K562 (cell line): Measurements from ENCODE around the gene HYOU1. TPM values are rescaled to one million over a fixed set of nuclear protein-coding genes. Genes with fewer than 3 reads are reported as not detected.

ENCODE experiments used
- ARNT ChIP-seq, 2 experiments: fragments of 450-650 bp; IDR thresholded peaks; 2 replicates each; pipeline ENCODE4 v1.6.1; 2016; ENCODE audit warnings: mild to moderate bottlenecking in 1 of 2
- BCL6 ChIP-seq: fragments of 250-450 bp; sonication (Bioruptor Pico); IDR thresholded peaks from 2 replicates; pipeline ENCODE4 v1.4.0; 2020
- BMI1 ChIP-seq: fragments of 150-350 bp; IDR thresholded peaks from 2 replicates; pipeline ENCODE4 v1.6.1; 2014; ENCODE audit warnings: low read length
- CHD2 ChIP-seq: IDR thresholded peaks from 2 replicates; pipeline ENCODE4 v1.6.1; 2011; ENCODE audit warnings: low read depth, low read length
- CREM ChIP-seq: IDR thresholded peaks from 2 replicates; pipeline ENCODE4 v1.6.1; 2014; ENCODE audit warnings: antibody characterized with exemption, low read depth
- EP400 ChIP-seq: fragments of 450-650 bp; IDR thresholded peaks from 2 replicates; pipeline ENCODE4 v1.6.1; 2017; ENCODE audit warnings: antibody characterized with exemption, mild to moderate bottlenecking, moderate library complexity
- ESRRA ChIP-seq: fragments of 450-650 bp; IDR thresholded peaks from 2 replicates; pipeline ENCODE4 v1.6.1; 2014; ENCODE audit warnings: low read depth, mild to moderate bottlenecking, moderate library complexity, borderline replicate concordance
- FOXM1 ChIP-seq, 2 experiments: fragments of 450-650 bp in 1 of 2; sonication (generic) in 1 of 2; formaldehyde crosslinking in 1 of 2; IDR thresholded peaks; 2 replicates each; pipeline versions ENCODE4 v1.6.1 to v1.9.0; 2017 to 2022; ENCODE audit warnings: low read depth in 2 of 2, mild to moderate bottlenecking in 2 of 2, missing genetic modification reagents in 1 of 2, moderate library complexity in 1 of 2
- GTF2A2 ChIP-seq: IDR thresholded peaks from 2 replicates; pipeline ENCODE4 v1.6.1; 2016; ENCODE audit warnings: mild to moderate bottlenecking, missing genetic modification characterization, missing compliant biosample characterization
- ID3 ChIP-seq, 2 experiments: fragments of 250-450 bp in 1 of 2; fragments of 450-650 bp in 1 of 2; sonication (Bioruptor Pico) in 1 of 2; IDR thresholded peaks; 2 replicates each; pipeline versions ENCODE4 v1.6.1 to v1.8.0; 2016 to 2021; ENCODE audit warnings: mild to moderate bottlenecking in 2 of 2, moderate library complexity in 2 of 2, missing compliant biosample characterization in 1 of 2, missing genetic modification characterization in 1 of 2
- MAFF ChIP-seq: IDR thresholded peaks from 2 replicates; pipeline ENCODE4 v1.6.1; 2012; ENCODE audit warnings: low read length, improper control_type of control experiment
- MAFK ChIP-seq: IDR thresholded peaks from 2 replicates; pipeline ENCODE4 v1.6.1; 2011; ENCODE audit warnings: low read length, improper control_type of control experiment
- MEIS2 ChIP-seq: fragments of 450-650 bp; IDR thresholded peaks from 2 replicates; pipeline ENCODE4 v1.6.1; 2014; ENCODE audit warnings: mild to moderate bottlenecking; ENCODE audit not compliant: partially characterized antibody
- NCOA1 ChIP-seq: fragments of 450-650 bp; IDR thresholded peaks from 2 replicates; pipeline ENCODE4 v1.6.1; 2016; ENCODE audit warnings: low read depth
- NFRKB ChIP-seq: fragments of 450-650 bp; IDR thresholded peaks from 2 replicates; pipeline ENCODE4 v1.6.1; 2016; ENCODE audit warnings: low read depth
- PYGO2 ChIP-seq: fragments of 450-650 bp; IDR thresholded peaks from 2 replicates; pipeline ENCODE4 v1.6.1; 2016; ENCODE audit warnings: mild to moderate bottlenecking, missing genetic modification characterization, moderate library complexity, missing compliant biosample characterization
- SAFB ChIP-seq: fragments of 200-400 bp; formaldehyde crosslinking; IDR thresholded peaks from 2 replicates; pipeline ENCODE4 v1.6.1; 2017; ENCODE audit warnings: low read depth, low read length, borderline replicate concordance
- SOX6 ChIP-seq: fragments of 450-650 bp; IDR thresholded peaks from 2 replicates; pipeline ENCODE4 v1.6.1; 2014; ENCODE audit warnings: mild to moderate bottlenecking
- STAT6 ChIP-seq: sonication (generic); formaldehyde crosslinking; IDR thresholded peaks from 2 replicates; pipeline ENCODE4 v1.8.1; 2023; ENCODE audit warnings: mild to moderate bottlenecking, missing genetic modification reagents
- ZBTB1 ChIP-seq: sonication (generic); formaldehyde crosslinking; IDR thresholded peaks from 2 replicates; pipeline ENCODE4 v1.8.1; 2023; ENCODE audit warnings: missing genetic modification reagents, low read depth, mild to moderate bottlenecking, borderline replicate concordance
- ZFX ChIP-seq: sonication (generic); formaldehyde crosslinking; IDR thresholded peaks from 2 replicates; pipeline ENCODE4 v1.8.0; 2022; ENCODE audit warnings: mild to moderate bottlenecking, missing genetic modification reagents, moderate library complexity
- ZNF518B ChIP-seq: fragments of 250-450 bp; sonication (Bioruptor Pico); IDR thresholded peaks from 2 replicates; pipeline ENCODE4 v1.5.0; 2021; ENCODE audit warnings: mild to moderate bottlenecking, moderate library complexity
- polyA plus RNA-seq, 8 experiments: library from polyadenylated mRNA; depleted of rRNA in 4 of 8; stranded (reverse) in 5 of 8; unstranded in 3 of 8; fragments of >200 nt; fragmentation: Nextera tagmentation in 2 of 8; fragmentation: Illumina TruSeq in 1 of 8; extraction: Ambion mirVana in 2 of 8; extraction: Trizol in 1 of 8; gene quantifications; 2 replicates each; pipeline versions ENCODE4 v1.2.1 to v1.2.3, GENCODE V29; 2011 to 2014; ENCODE audit warnings: inconsistent platforms in 1 of 8, missing spikeins in 1 of 8
- total RNA-seq, 7 experiments: library from RNA; depleted of rRNA in 6 of 7; stranded (reverse); fragments of >200 nt in 6 of 7; fragmentation: Illumina TruSeq in 2 of 7; extraction: Trizol in 2 of 7; gene quantifications; 2 replicates each; pipeline versions ENCODE4 v1.2.1 to v1.2.3, GENCODE V29; 2011 to 2021; ENCODE audit warnings: low replicate concordance in 1 of 7

Gene HYOU1
- total and polyA plus RNA-seq, 9 of the 15 experiments (the other 6 are each of a cell fraction or from before 2014, with no cell fraction given) = 19.5 to 197 (median 128) TPM

- TF ChIP-seq STAT6 (CRISPR knock-in tag) (peak; percentile 97; the same call in 1 of the 2 replicates), SOX6 (peak; percentile 39), ESRRA (peak; percentile 97; the same call in 1 of the 2 replicates), GTF2A2 (peak; percentile 97), BCL6 (CRISPR knock-in tag) (no peak), ZFX (peak; percentile 97), PYGO2 (tag) (no peak), ARNT (IDR thresholded peaks at IDR 0.05) (0 out of 4 replicates have a peak, but pooled peaks of 1 of the 2 experiments have one; percentile 40), BMI1 (no peak), NCOA1 (no peak), FOXM1 (IDR thresholded peaks at IDR 0.05; ENCODE audit: low read depth) (peak; percentile 99), FOXM1 (CRISPR knock-in tag; IDR thresholded peaks at IDR 0.05; ENCODE audit: low read depth) (peak; percentile 96), MEIS2 (no peak), MAFK (peak; percentile 32; the same call in 1 of the 2 replicates), NFRKB (peak; percentile 41; the same call in 1 of the 2 replicates), EP400 (peak; percentile 96), CREM (peak; percentile 45; the same call in 1 of the 2 replicates), ZNF518B (no peak), ZBTB1 (CRISPR knock-in tag) (peak; percentile 83; the same call in 1 of the 2 replicates), ID3 (CRISPR knock-in tag; IDR thresholded peaks at IDR 0.05) (no peak), ID3 (tag; IDR thresholded peaks at IDR 0.05) (peak; percentile 86), MAFF (no peak), SAFB (peak; percentile 42; the same call in 1 of the 2 replicates), CHD2 (peak; percentile 71)
Measured at GRCh38 chr11:119095066-119095880, 38.3 kb upstream of the HYOU1 start (continued).
